GM03348 (cell line): ENCODE results near the gene FAH.

Experiments used
- DNase-seq: peaks from one replicate; pipeline ENCODE4 v3.0.0; 2012; ENCODE audit warnings: low spot score

FAH gene

DNA sequence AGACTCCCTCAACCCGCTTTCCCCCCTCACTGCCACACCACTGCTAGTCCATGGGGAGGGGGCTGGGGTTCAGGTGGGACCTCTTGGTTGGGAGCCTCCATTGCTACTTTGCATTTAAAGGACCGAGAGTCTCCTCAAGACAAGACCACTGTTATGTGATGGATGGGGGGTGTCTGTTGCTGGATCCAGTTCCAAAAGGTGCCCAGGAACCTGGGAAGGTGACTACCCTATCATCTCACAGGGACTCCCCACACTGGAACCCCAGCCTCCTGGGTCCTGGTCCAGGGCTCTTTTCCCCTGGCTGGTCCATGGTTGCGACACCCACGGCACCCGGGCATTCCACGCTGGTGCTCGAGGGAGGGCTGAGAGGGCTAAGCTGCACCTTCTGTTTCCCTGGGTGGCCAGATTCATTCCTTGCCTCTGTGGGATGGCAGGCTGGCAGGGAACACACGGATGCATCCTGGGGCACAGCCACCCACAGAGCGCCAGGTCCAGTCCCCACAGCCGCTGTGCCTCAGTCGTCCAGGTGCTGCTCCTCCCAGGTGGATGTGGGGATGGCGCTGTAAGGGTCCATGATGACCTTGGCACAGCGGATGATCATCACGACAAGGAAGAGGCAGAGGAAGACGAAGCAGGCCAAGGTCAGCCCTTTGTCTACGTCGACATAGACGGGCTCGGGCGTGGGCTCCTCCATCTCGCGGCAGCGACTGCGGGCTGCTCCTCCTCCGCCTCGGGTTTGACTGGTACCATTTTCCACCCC is 48.6 kb downstream of the FAH start:
- DNase-seq: no peak

- no peak for DNase-seq
Observed at GRCh38 chr15:80202016-80202315, 49.2 kb downstream of the FAH start.

GRCh38 chr15:80202641-80203360 is 50.0 kb downstream of the FAH start:
- no peak for DNase-seq

GRCh38 chr15:80203361-80203885 is 50.6 kb downstream of the FAH start:
- DNase-seq: no peak

DNA sequence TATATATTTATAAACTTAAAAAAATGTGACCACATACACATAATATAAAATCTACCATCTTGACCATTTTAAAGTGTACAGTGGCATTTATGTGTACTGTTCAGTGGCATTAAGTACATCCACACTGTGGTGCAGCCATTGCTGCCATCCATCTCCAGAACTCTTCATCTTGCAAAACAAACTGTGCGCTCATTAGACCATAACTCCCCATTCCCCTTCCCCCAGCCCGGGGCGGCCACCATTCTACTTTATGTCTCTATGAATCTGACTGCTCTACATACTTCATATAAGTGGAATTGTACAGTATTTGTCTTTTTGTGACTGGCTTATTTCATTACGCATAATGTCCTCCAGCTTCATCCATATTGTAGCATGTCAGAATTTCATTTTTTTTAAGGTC is 51.4 kb downstream of the FAH start:
- no peak for DNase-seq

GRCh38 chr15:80207887-80208286 is 55.1 kb downstream of the FAH start:
- DNase-seq: no peak

DNA sequence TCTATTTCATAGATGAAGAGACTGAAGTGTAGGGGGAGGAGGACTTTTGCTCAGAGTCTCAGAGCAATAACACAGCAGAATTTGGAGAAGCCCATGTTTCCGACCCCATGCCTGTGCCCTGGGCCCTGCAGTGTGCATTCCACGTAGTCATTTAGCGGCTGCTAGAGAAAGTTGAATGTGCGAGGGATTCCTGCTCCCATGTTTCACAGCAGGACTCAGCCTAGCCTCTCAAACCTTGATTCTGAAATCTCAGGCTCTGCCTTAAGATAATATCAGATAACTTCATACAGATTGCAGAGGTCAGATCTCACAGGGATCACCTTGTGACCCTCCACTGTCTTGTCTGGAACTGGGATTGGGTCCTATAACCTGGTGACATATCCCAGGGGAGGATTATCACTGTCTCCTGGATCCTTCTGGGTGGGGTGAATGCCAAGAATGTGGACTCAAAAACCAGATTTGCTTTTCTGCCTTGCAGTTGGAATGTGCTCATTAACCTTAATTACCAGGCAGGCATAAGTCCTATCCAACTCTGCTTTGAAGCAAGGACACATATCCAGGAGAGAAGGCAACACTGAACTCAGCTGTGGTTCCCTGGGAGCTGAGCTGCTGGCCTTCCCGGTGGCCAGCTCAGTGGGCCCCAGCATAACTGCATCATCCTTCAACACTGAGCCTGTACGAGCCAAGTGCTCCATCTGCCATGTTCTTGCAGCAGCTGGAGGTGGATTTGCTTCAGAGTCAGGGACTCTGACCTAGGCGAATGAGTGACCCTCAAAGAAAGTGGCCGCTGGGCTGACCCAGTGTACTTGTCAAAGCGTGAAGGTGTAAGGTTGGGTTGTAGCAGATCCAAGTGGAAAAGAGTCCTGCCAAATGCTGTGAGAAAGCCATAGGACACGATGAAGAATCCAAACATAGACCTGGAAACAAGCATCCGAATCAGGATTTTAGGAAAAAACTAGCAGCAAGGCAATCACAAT is 56.2 kb downstream of the FAH start:
- DNase-seq: no peak

- no peak for DNase-seq
Observed at GRCh38 chr15:80210611-80211573, 58.1 kb downstream of the FAH start.

GRCh38 chr15:80211976-80212375 is 59.2 kb downstream of the FAH start:
- DNase-seq: no peak

DNA sequence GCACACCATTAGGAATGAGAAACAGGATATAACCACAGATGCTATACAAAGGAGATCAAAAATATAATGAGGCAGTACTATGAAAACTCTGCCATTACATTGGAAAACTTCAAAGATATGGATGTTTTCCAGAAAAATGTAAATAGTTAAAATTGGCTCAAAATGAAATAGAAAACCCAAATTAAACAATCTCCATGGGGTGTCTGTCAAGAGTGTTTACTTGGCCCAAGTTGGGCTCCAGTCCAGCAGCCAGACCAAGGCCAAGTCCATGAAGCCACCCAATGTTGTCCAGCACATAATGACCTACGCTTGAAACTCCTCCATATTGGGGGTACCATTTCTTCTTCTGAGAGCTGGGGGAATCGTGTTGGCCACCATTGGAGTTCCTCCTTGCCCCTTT is 62.1 kb downstream of the FAH start:
- DNase-seq: no peak

- no peak for DNase-seq
Observed at GRCh38 chr15:80216141-80216540, 63.3 kb downstream of the FAH start.

DNA sequence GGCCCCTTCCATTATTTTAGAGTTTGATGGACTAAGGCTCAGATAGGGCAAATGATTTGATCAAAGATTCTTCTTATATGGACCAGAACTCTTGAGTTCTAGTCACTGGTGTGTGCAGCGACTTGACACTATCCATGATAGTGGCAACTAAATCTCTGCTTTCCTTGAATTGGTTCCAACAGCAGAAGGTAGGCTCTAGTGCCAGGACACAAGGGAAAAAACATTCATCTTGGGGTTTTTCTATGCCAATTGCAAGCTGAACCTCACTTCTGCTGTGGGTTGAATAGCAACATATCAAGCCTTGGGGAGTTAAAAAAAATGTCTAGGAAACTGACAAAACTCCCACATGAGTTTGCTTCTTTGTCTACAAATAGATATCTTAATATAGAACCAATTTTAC is 64.1 kb downstream of the FAH start:
- no peak for DNase-seq

DNA sequence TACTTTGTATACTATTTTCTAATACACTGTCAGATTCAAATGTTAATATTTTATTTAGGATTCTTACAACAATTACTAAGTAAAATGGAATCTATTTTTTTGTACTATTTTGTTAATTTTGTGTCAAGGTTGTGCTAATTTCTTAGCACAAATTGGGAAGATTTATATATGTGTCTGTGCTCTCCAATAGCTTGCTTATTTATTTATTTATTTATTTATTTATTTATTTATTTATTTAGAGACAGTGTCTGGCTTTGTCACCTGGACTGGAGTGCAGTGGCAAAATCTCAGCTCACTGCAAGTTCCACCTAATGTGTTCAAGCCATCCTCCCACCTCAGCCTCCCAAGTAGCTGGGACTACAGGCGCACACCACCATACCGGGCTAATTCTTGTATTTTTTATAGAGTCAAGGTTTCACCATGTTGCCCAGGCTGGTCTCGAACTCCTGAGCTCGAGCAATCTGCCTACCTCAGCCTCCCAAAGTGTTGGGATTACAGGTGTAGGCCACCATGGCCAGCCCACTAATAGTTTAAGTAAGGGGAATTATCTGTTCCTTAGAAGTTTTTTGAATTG is 64.6 kb downstream of the FAH start:
- DNase-seq: no peak

- DNase-seq: no peak
Observed at GRCh38 chr15:80219955-80220354, 67.2 kb downstream of the FAH start.

GRCh38 chr15:80228959-80229610 is 76.3 kb downstream of the FAH start:
- DNase-seq: no peak

GRCh38 chr15:80231371-80231770 is 78.6 kb downstream of the FAH start:
- no peak for DNase-seq

- no peak for DNase-seq
Observed at GRCh38 chr15:80233581-80233980, 80.8 kb downstream of the FAH start.

- DNase-seq: peak; percentile 61
Observed at GRCh38 chr15:80234883-80235282, 82.1 kb downstream of the FAH start.
